Astrocyte of the hippocampus (primary cell): ENCODE data around the gene NAA15.
A peak's percentile ranks its signal among the peaks of the same experiment; 100 is the strongest.
"Not testable (repeated sequence)": the region's sequence is repeated elsewhere in the genome, so short reads cannot be mapped to it uniquely, and the experiment has no call there.

Source experiments
- DNase-seq: peaks from one replicate; pipeline ENCODE4 v3.0.0; 2011; ENCODE audit warnings: low read depth, low spot score

NAA15 gene

DNA sequence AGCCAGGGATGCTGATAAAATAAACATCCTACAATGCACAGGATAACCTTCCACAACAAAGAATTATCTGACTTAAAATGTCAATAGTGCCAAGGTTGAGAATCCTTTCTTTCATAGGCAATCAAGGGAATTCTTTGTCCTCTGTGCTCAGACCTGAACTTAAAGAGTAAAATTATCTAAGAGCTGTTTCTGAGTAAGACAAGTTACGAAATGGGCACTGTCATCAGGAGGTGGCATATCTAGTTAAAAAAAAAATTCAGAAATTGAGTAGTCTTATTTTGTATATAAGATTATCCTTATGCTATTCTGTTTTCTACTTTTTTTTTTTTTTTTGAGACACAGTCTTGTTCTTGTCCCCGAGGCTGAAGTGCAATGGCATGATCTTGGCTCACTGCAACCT is 149.3 kb downstream of the NAA15 start:
- DNase-seq = no peak

DNA sequence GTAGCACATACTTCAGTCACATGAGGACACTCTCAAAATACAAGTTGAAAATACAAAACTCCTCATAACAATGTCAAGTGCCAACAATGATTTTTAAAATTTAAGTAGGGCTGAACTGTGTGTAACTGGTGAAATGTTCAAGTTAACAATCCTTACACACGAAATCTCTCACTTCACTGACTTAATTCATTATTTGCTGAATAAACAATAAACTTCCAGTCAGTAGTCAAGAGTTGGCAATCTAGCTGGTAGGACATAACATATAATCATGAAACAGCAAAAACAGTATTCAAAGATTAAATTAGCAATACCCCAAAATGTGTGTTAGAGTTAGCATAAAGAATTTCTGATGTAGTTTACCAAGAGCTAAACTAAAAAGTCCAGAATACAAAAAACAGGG is 150.7 kb downstream of the NAA15 start:
- no peak for DNase-seq

DNA sequence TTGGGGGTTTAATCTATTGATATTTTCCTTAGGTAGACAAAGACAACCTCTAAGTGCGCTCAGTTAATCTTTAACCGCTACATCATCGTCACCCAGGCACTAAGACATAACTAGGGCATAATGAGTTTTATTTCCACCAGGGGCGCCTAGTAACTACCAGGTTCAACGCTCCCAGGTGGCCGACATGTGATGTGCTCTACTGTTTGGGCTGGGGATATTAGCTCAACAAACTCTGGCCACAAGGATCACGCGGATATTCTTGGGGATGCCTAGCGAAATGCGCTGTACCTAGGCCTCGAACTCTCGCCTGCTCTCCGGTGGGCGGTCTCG is 151.7 kb downstream of the NAA15 start:
- no peak for DNase-seq

DNA sequence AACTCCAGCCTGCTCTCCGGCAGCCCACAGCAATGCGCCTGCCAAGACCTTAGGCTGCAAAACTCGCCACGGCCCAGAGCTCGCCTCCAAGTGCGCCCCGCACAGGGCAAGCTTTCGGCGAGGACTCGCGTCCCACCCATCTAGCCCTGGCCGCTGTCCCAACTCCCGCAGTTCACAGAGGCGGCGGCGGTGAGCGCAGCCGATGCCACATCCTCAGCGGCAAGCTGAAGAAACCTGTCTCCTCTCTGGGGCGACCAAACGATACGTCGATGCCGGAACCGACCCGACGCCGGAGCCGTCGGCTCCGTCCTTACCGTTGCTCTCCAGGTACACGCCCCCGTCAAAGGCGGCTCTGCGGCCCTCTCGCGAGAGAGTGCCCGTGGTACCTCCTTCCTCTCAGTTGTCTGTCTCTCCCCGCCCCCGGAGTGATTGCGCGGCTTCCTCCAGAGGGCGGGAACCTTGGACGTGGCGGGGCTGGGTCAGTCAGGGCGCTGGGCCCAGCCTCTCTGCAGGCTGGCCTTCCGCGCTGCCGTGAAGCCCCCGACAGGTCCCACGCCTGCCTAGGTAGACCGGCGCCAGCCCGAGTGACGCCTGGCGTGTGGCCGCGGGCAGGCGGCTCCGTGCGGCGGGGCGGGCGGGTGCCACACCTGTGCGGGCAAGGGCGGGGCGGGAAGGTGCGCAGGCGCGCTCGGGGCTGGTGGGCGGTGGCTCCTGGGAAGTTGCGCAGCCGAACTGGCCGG is 152.2 kb downstream of the NAA15 start:
- DNase-seq = peak; percentile 99

DNA sequence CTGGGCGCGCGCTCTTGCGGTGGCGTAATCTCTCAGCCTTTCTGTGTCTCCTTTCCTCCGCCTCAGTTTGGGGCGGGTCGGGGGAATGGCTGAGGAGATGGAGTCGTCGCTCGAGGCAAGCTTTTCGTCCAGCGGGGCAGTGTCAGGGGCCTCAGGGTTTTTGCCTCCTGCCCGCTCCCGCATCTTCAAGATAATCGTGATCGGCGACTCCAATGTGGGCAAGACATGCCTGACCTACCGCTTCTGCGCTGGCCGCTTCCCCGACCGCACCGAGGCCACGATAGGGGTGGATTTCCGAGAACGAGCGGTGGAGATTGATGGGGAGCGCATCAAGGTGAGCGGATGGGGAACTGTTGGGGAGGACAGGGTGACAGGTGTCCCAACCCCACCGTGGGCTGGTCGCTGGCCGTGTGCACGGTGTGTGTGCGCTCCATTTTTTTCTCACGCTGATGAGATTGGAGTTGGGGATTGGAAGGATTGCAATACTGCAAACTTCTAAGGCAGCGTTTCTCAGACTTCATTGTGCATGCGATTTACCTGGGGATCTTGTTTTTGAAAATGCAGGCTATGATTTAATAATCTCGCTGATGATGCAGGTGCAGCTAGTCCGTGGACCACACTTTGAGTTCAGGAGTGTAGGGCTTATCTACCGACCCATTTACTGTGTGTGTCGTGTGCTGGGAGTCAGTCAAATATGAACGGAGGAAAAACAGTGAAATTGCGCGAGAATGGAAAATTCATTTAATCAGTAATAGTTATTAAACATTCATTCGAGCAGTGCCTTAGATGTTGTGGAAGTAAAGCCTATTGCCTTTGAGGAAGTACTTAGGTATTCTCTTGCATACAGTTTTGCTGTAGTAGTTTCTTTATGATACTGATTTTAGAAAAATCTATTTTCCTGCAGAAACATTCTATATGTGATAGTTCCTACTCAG is 153.1 kb downstream of the NAA15 start, which contains the start of gene RAB33B:
RAB33B (plus strand) TSS at position 11 of the 935 bp plus-strand sequence; CDS start at position 86, 75 bp downstream.
- DNase-seq = no peak

DNA sequence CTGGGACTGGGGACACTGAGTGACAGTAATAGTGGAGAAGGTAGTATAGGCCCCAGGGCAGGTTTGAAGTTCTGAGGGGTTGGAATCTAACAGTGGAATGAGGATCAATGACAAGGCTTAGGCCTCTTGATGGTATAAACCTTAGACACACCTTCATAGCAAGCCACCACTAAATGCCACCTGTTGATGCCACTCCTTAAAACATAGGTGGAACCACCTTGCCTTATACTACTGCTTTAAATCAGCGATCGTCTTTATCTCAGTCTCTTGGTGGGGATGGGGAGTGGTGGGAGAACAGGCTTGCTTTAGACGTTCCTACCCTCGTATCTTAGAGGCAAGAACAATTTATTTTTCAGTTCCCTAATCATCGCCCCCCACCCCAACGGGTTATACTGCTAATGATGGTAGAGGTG is 153.8 kb downstream of the NAA15 start:
- no peak for DNase-seq

DNA sequence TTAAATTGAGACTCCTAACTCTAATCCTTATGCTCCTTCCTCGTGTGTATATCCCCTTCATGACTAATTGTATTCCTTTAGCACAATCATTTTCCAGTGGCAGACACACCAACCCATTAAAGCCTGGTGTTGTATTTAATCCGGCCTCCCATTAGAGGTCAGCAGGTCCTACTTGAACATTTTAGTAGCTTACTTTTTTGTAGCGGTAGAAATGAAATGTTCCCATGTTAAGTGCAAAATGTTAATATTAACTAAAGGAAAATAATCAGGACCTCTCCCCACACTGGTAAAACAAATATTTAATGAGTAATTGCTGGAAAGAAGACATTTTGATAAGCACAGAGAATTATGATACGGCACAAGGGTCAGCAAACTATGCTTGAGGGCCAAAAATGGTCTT is 156.0 kb downstream of the NAA15 start:
- DNase-seq = no peak

DNA sequence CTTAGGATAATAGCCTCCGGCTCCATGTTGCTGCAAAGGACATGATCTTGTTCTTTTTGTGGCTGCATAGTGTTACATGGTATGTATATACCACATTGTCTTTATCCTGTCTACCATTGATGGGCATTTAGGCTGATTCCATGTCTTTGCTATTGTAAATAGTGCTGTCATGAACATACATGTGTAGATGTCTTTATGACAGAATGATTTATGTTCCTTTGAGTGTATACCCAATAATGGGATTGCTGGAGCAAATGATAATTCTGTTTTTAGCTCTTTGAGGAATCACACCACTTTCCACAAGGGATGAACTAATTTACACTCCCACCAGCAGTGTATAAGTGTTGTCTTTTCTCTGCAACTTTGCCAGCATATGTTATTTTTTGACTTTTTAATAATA is 157.2 kb downstream of the NAA15 start:
- DNase-seq = no peak

DNA sequence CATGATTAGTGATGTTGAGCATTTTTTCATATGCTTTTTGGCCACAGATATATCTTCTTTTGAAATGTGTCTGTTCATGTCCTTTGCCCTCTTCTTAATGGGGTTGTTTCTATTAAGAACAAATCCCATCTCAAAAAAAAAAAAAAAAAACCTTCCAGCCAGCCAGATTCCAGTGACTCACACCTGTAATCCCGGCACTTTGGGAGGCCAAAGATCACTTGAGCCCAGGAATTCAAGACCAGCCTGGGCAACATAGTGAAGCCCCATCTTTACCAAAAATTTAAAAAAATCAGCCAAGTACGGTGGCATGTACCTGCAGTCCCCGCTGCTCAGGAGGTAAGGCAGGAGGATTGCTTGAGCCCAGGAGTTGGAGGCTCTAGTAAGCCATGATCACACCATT is 157.7 kb downstream of the NAA15 start:
- DNase-seq = no peak

DNA sequence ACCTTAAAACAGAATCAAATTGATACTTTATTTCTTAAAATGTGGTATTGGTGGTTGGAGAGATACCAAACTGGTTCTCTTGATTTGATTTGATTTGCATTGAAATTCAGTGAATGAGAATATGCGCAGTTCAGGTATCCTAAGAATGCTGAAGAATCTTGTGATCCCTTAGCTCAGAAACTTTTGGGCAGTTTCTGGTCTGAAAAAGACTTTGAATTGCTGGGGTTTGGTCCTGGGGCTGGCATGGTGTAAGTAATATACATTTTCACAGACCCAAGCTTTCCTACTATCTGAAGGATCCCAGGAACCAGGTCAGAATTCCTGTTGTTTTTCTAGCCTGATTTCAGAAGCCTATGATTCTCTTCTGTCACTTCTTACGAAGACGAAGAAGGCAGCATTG is 159.3 kb downstream of the NAA15 start:
- peak; percentile 21 for DNase-seq

DNA sequence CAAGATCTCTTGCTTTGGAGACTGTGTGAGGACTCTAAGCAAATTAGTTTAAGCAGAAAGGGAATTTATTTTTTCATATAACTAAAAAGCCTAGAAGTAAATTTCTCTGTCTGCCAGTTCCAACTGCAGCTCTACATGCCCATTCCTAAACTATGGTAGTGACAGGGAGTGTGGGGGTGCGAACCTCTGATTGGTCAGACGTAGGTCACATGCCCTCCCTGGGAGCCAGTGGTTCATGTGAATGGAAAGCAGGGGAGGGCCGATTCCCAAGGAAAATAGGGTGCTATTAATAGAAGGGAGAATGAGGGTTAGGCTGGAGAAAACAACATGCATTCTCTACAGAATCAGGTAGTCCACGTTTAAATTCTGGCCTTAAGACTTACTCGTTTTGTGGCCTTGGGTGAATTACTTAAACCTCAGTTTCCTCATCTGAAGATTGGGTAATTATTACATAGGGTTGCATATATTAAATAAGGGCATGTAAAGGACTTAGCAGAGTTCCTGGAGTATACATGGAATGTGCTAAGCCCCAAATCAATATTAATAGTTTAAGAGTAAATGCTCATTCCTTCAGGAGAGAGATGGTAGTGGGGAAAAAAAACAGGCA is 159.8 kb downstream of the NAA15 start:
- DNase-seq = no peak

DNA sequence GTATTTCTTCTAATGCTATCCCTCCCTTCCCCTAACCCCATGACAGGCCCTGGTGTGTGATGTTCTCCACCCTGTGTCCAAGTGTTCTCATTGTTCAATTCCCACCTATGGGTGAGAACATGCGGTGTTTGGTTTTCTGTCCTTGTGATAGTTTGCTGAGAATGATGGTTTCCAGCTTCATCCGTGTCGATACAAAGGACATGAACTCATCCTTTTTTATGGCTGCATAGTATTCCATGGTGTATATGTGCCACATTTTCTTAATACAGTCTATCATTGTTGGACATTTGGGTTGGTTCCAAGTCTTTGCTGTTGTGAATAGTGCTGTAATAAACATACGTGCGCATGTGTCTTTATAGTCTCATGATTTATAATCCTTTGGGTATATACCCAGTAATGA is 163.2 kb downstream of the NAA15 start:
- not testable (repeated sequence) for DNase-seq

DNA sequence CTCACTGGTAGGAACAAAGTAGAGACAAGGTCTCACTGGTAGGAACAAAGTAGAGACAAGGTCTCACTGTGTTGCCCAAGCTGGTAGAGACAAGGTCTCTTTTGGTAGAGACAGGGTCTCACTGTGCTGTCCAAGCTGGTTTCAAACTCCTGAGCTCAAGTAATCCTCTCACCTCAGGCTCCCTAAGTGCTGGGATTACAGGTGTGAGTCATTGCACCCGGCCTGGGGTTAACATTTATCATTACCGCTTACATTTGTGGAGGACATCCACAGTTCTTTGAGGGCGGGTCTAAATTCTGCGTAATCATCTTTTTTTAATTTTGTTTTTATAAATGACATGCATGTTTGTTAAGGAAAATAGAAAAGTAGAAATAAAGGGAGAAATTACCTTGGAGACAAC is 164.6 kb downstream of the NAA15 start:
- no peak for DNase-seq

DNA sequence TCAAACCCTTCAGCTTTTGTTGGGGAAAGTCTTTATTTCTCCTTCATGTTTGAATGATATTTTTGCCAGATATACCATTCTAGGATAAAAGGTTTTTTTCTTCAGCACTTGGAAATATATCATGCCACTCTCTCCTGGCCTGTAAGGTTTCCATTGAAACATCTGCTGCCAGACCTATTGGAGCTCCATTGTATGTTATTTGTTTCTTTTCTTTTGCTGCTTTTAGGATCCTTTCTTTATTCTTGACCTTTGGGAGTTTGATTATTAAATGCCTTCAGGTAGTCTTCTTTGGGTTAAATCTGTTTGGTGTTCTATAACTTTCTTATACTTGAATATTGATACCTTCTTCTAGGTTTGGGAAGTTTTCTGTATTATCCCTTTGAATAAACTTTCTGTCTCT is 167.5 kb downstream of the NAA15 start:
- not testable (repeated sequence) for DNase-seq

DNA sequence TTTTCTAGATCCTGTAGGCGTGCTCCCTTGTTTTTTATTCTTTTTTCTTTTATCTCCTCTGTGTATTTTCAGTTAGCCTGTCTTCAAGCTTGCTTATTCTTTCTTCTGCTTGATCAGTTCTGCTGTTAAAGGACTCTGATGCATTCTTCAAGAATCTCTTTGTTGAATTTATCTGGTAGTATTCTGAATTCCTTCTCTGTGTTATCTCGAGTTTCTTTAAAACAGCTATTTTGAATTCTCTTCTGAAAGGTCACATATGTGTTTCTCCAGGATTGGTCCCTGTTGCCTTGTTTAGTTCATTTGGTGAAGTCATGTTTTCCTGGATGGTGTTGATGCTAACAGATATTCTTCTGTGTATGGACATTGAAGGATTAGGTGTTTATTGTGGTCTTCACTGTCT is 167.9 kb downstream of the NAA15 start:
- DNase-seq = no peak
